NCI-H345 treated with DMSO at 0.1 percent for 48 hours (cell line): ENCODE results near the gene SLC6A15.

ENCODE experiments used
- DNase-seq: peaks from one replicate; lab custom pipeline; 2025; ENCODE audit not compliant: unreplicated experiment; lab: John Stamatoyannopoulos, UW

The SLC6A15 gene

GRCh38 chr12:84810611-84811010 is 102.0 kb downstream of the SLC6A15 start:
- no peak for DNase-seq
